ENCODE data around the gene TDO2.

GRCh38 chr4:155854582-155855226 lies 48.8 kb upstream of the TDO2 start:
- TF ChIP-seq GATA2 (IDR thresholded peaks at IDR 0.05; ENCODE audit: low read depth, low read length) (no peak), GATA3 (IDR thresholded peaks at IDR 0.05; ENCODE audit: low read depth, low read length) (no peak)

Measured in SH-SY5Y (cell line).